Measurements from ENCODE around the gene RNF112. TPM values are rescaled to one million over a fixed set of nuclear protein-coding genes. Genes with fewer than 3 reads are reported as not detected.

RNF112 gene
- total RNA-seq, 3 donors from 2014 or later = 2.4 to 13.4 (median 3.4) TPM

DNA sequence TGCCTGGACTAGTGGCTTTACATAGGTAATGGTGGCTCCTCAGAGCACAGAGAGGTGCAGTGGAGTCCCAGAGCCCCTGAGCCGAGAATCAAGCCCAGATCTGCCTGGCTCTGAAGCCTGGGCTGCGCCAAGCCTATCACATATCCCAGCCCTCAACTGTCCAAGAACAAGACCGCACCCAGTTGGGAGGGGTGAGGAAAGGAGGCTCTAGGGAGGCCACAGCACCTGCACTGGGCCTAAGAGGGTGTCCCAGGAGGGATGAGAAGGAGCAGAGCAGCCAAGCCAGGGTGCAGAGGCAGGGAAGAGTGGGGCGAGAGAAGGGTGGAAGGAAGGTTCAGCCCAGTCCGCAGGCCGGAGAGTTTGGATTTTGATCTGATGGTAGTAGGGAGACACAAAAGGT, 941 bp upstream of the RNF112 start:
- Histone ChIP-seq H3K4me1 (ENCODE audit: low read depth) (no peaks in the 10 kb centered on the region), H3K36me3 (ENCODE audit: low read depth) (no peaks in the 10 kb centered on the region), H3K4me3 (no peak overlapping the region), H3K9me3 (no peaks in the 10 kb centered on the region)
- ATAC-seq (peak; percentile 63), DNase-seq (peak in 1 of 3 donors; percentile 24)
- intact Hi-C loops (cut with DNase I, micrococcal nuclease) = no loop called here
- TF ChIP-seq, protein P1, sequence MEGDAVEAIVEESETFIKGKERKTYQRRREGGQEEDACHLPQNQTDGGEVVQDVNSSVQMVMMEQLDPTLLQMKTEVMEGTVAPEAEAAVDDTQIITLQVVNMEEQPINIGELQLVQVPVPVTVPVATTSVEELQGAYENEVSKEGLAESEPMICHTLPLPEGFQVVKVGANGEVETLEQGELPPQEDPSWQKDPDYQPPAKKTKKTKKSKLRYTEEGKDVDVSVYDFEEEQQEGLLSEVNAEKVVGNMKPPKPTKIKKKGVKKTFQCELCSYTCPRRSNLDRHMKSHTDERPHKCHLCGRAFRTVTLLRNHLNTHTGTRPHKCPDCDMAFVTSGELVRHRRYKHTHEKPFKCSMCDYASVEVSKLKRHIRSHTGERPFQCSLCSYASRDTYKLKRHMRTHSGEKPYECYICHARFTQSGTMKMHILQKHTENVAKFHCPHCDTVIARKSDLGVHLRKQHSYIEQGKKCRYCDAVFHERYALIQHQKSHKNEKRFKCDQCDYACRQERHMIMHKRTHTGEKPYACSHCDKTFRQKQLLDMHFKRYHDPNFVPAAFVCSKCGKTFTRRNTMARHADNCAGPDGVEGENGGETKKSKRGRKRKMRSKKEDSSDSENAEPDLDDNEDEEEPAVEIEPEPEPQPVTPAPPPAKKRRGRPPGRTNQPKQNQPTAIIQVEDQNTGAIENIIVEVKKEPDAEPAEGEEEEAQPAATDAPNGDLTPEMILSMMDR (IDR thresholded peaks at IDR 0.05) = no peak

DNA sequence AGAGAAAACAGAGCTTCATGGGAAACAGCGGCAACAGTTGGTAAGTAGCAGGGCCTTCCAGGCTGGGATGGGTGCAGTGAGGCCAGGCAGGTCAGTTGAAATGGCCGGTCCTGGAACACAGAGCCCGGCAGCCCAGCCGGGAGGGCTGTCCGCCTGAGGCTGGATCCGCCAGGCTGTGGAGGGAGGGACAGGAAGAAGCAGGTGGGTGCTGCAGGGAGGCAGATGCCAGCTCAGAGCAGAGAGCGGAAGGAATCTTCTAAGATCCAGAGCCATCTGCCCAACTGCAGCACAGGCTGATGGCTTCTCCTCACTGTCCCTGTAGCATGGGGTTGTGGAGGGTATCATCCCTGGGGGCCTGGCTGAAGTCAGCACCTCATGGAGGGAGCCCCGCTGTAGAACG, 599 bp downstream of the RNF112 start:
- intact Hi-C loops (cut with DNase I, micrococcal nuclease) = no loop called here
- H3K9me3 ChIP-seq = no peaks in the 10 kb centered on the region
- DNase-seq = no peak
- no peak overlapping the region for H3K4me3 ChIP-seq
- no peaks in the 10 kb centered on the region for H3K4me1 ChIP-seq (ENCODE audit: low read depth)
- ATAC-seq = no peak
- TF ChIP-seq, protein P1 (IDR thresholded peaks at IDR 0.05) = no peak
- no peaks in the 10 kb centered on the region for H3K36me3 ChIP-seq (ENCODE audit: low read depth)

DNA sequence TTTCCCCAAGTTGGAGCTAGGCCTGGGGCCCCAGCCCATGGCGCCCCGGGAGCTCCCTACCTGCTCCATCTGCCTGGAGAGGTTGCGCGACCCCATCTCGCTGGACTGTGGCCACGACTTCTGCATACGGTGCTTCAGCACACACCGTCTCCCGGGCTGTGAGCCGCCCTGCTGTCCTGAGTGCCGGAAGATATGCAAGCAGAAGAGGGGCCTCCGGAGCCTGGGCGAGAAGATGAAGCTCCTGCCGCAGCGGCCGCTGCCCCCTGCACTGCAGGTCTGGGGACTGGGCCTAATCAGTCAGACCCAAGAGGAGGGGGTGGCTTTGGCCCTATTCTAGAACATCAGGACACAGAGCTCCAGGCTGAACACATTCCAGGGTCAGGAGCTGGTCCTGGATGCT, 1.5 kb downstream of the RNF112 start:
- DNase-seq (no peak), ATAC-seq (no peak)
- Histone ChIP-seq H3K4me1 (ENCODE audit: low read depth) (no peaks in the 10 kb centered on the region), H3K9me3 (no peaks in the 10 kb centered on the region), H3K36me3 (ENCODE audit: low read depth) (no peaks in the 10 kb centered on the region), H3K4me3 (no peak overlapping the region)
- intact Hi-C loops (cut with DNase I, micrococcal nuclease) = no loop called here
- TF ChIP-seq, protein P1 (IDR thresholded peaks at IDR 0.05) = no peak

DNA sequence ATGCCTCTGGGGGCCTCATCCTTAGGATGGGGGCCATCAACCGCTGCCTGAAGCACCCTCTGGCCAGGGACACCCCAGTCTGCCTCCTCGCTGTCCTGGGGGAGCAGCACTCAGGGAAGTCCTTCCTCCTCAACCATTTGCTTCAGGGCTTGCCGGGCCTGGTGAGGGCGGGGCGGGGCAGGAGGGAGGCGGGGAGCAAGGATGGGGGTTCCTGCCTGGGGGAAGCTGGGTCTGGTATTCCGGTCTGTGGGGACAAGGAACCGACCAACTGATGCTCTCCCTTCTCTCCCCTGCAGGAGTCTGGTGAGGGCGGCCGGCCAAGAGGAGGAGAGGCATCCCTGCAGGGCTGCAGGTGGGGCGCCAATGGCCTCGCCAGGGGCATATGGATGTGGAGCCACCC, 2.0 kb downstream of the RNF112 start:
- Histone ChIP-seq H3K36me3 (ENCODE audit: low read depth) (no peaks in the 10 kb centered on the region), H3K9me3 (no peaks in the 10 kb centered on the region), H3K4me1 (ENCODE audit: low read depth) (peaks cover 2% of the 10 kb centered on the region), H3K4me3 (no peak overlapping the region)
- TF ChIP-seq, protein P1 (IDR thresholded peaks at IDR 0.05) = no peak
- intact Hi-C loops (cut with DNase I, micrococcal nuclease) = no loop called here
- DNase-seq = no peak
- no peak for ATAC-seq

DNA sequence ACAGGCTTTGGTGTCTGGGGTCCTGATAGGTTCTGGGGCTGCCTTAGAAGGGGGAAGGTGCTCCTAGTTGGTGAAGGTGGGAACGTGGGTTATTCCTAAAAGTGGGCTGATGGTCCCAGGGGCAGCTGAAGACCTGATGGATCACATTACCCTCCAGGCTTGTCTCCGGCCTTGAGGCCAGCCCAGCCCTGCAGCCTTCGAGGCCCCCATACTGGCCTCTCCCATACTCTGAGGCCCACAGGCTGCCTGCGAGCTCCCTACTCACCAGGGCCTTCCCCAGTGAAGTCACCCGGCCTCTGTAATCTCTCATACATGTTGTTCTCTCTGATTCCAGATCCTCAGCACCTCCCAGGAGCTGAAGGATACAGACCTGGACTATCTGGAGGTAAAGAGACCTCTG, 2.7 kb downstream of the RNF112 start:
- H3K4me1 ChIP-seq (ENCODE audit: low read depth) = peaks cover 2% of the 10 kb centered on the region
- DNase-seq (no peak), ATAC-seq (no peak)
- TF ChIP-seq, protein P1 (IDR thresholded peaks at IDR 0.05) = no peak
- H3K9me3 ChIP-seq = no peaks in the 10 kb centered on the region
- intact Hi-C loops (cut with DNase I, micrococcal nuclease) = no loop called here
- H3K4me3 ChIP-seq = no peak overlapping the region
- no peaks in the 10 kb centered on the region for H3K36me3 ChIP-seq (ENCODE audit: low read depth)

All from mucosa of descending colon (tissue), 3 donors.